ENCODE results near the gene RAPGEF3.

Gene RAPGEF3

DNA sequence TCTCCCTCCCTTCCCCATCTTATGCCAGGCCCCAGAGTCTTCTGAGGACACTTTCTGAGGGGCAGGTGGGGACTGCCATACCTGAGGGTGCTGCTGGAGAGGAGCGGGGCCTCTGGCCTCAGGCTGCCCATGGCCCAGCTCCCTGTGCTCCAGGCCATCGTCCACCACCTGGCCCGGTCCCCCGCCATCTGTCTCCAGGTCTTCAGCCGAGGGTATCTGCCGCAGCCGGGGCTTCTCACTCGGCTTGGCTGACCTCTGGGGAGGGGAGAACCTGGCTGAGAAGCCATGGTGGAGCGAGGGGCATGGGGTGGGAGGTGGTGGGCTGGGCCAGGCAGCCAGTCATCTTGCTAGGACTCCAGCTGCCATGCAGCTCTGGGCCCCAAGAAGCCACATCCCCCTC, 36.0 kb upstream of the RAPGEF3 start:
- no peaks in the 10 kb centered on the region for H3K79me2 ChIP-seq (ENCODE audit: insufficient read depth, low read length)
- no peaks in the 10 kb centered on the region for H3K27me3 ChIP-seq (ENCODE audit: insufficient read depth, low read length, poor library complexity)
- no peak overlapping the region for H3K9ac ChIP-seq (ENCODE audit: low read depth, low read length)
- H3K27ac ChIP-seq (ENCODE audit: low read length), result no peak overlapping the region
- no peak overlapping the region for H3K4me3 ChIP-seq (ENCODE audit: low read depth in 1 of 2, low read length in 2 of 2)
- no peak for DNase-seq
- ATAC-seq (ENCODE audit: insufficient read depth, low read depth), result no peak
- no peaks in the 10 kb centered on the region for H3K36me3 ChIP-seq (ENCODE audit: insufficient read depth, low read length)
- H3K4me1 ChIP-seq (ENCODE audit: insufficient read depth, low read length), result no peaks in the 10 kb centered on the region
- TF ChIP-seq, protein P1, sequence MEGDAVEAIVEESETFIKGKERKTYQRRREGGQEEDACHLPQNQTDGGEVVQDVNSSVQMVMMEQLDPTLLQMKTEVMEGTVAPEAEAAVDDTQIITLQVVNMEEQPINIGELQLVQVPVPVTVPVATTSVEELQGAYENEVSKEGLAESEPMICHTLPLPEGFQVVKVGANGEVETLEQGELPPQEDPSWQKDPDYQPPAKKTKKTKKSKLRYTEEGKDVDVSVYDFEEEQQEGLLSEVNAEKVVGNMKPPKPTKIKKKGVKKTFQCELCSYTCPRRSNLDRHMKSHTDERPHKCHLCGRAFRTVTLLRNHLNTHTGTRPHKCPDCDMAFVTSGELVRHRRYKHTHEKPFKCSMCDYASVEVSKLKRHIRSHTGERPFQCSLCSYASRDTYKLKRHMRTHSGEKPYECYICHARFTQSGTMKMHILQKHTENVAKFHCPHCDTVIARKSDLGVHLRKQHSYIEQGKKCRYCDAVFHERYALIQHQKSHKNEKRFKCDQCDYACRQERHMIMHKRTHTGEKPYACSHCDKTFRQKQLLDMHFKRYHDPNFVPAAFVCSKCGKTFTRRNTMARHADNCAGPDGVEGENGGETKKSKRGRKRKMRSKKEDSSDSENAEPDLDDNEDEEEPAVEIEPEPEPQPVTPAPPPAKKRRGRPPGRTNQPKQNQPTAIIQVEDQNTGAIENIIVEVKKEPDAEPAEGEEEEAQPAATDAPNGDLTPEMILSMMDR (IDR thresholded peaks at IDR 0.05; ENCODE audit: borderline replicate concordance, extremely low read depth, low read length, poor library complexity, severe bottlenecking), result no peak
- TF ChIP-seq EZH2 (IDR thresholded peaks at IDR 0.05; ENCODE audit: borderline replicate concordance, low read depth, low read length, severe bottlenecking), result no peak
- H4K20me1 ChIP-seq (ENCODE audit: insufficient read depth, low read length), result no peaks in the 10 kb centered on the region
- no peaks in the 10 kb centered on the region for H3K9me3 ChIP-seq (ENCODE audit: insufficient read depth, low read length, severe bottlenecking)
- no peak overlapping the region for H2AFZ ChIP-seq (ENCODE audit: low read depth, low read length)
- no peak overlapping the region for H3K4me2 ChIP-seq (ENCODE audit: insufficient read depth, low read length)

DNA sequence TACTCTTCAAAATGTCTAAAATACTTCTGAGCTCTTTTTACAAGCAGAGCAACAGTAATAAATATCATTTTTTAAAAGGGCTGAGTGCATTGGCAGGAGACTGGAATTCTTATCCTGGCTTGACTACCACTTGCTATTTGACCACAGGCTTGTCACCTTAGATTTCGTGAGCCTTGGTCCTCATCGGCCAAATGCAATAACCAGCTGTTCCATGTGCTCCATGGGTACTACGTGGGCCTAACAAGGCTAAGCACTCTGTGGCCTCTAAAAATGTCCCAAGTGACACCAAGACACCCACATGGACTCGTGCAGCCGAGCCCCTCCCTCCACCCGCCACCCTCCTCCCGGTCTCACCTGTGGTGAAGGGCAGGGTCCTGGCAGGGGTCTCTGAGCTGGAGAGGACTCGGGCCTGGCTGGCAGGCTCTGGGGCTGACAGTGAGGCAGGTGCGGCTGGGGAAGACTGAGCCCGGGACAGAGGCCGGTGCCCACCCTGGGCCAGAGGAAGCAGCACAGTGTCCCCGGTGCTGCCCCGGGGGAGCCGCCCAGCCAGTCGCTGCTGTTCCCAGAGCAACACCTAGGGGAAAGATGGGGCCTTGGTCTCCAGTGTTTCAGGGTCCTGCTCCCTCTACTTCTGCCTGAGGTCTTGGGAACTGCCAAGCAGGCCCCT, 34.5 kb upstream of the RAPGEF3 start:
- H4K20me1 ChIP-seq (ENCODE audit: insufficient read depth, low read length), result no peaks in the 10 kb centered on the region
- H3K4me2 ChIP-seq (ENCODE audit: insufficient read depth, low read length), result no peak overlapping the region
- ATAC-seq (ENCODE audit: insufficient read depth, low read depth) (no peak), DNase-seq (no peak)
- H3K79me2 ChIP-seq (ENCODE audit: insufficient read depth, low read length), result no peaks in the 10 kb centered on the region
- H3K4me3 ChIP-seq (ENCODE audit: low read depth in 1 of 2, low read length in 2 of 2), result no peak overlapping the region
- no peak overlapping the region for H3K9ac ChIP-seq (ENCODE audit: low read depth, low read length)
- no peaks in the 10 kb centered on the region for H3K27me3 ChIP-seq (ENCODE audit: insufficient read depth, low read length, poor library complexity)
- H3K9me3 ChIP-seq (ENCODE audit: insufficient read depth, low read length, severe bottlenecking), result no peaks in the 10 kb centered on the region
- H3K27ac ChIP-seq (ENCODE audit: low read length), result no peak overlapping the region
- no peak overlapping the region for H2AFZ ChIP-seq (ENCODE audit: low read depth, low read length)
- H3K4me1 ChIP-seq (ENCODE audit: insufficient read depth, low read length), result no peaks in the 10 kb centered on the region
- 0 out of 2 replicates have a peak, but pooled peaks cover 3% of the 10 kb centered on the region for H3K36me3 ChIP-seq (ENCODE audit: insufficient read depth, low read length)
- TF ChIP-seq, protein P1 (IDR thresholded peaks at IDR 0.05; ENCODE audit: borderline replicate concordance, extremely low read depth, low read length, poor library complexity, severe bottlenecking), result no peak
- TF ChIP-seq EZH2 (IDR thresholded peaks at IDR 0.05; ENCODE audit: borderline replicate concordance, low read depth, low read length, severe bottlenecking), result no peak

DNA sequence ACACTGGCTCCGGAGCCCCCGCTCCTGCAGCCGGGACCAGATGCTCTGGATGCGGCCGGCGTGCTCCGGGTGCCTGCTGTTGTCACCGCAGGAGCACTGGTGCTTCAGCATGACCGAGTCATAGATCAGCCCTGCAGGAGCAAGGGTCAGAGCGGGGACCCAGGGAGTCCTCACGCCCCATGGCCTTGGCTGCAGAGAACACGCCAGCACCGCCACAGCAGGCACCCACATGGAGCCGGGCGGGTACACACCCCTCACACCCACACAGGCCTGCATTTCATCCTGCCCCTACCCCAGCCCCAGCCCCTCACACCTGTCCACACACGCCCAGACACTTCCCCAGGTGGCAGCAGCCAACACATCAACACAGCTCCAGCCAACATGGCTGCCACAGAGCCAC, 33.2 kb upstream of the RAPGEF3 start:
- Histone ChIP-seq H3K27ac (ENCODE audit: low read length) (no peak overlapping the region), H3K27me3 (ENCODE audit: insufficient read depth, low read length, poor library complexity) (no peaks in the 10 kb centered on the region), H3K4me1 (ENCODE audit: insufficient read depth, low read length) (no peaks in the 10 kb centered on the region), H3K79me2 (ENCODE audit: insufficient read depth, low read length) (no peaks in the 10 kb centered on the region), H2AFZ (ENCODE audit: low read depth, low read length) (no peak overlapping the region), H3K4me3 (ENCODE audit: low read depth in 1 of 2, low read length in 2 of 2) (no peak overlapping the region), H3K9me3 (ENCODE audit: insufficient read depth, low read length, severe bottlenecking) (no peaks in the 10 kb centered on the region), H4K20me1 (ENCODE audit: insufficient read depth, low read length) (no peaks in the 10 kb centered on the region; the same call in 1 of the 2 replicates), H3K36me3 (ENCODE audit: insufficient read depth, low read length) (0 out of 2 replicates have a peak, but pooled peaks cover 11% of the 10 kb centered on the region), H3K4me2 (ENCODE audit: insufficient read depth, low read length) (no peak overlapping the region), H3K9ac (ENCODE audit: low read depth, low read length) (no peak overlapping the region)
- no peak for TF ChIP-seq EZH2 (IDR thresholded peaks at IDR 0.05; ENCODE audit: borderline replicate concordance, low read depth, low read length, severe bottlenecking)
- TF ChIP-seq, protein P1 (IDR thresholded peaks at IDR 0.05; ENCODE audit: borderline replicate concordance, extremely low read depth, low read length, poor library complexity, severe bottlenecking), result no peak
- DNase-seq, result no peak
- no peak for ATAC-seq (ENCODE audit: insufficient read depth, low read depth)
